ENCODE measurements around the gene YJEFN3. TPM values are rescaled to one million over a fixed set of nuclear protein-coding genes. Genes with fewer than 3 reads are reported as not detected.

The YJEFN3 gene
- polyA plus RNA-seq, 3 donors, result 2.3 TPM; not detected in 2

DNA sequence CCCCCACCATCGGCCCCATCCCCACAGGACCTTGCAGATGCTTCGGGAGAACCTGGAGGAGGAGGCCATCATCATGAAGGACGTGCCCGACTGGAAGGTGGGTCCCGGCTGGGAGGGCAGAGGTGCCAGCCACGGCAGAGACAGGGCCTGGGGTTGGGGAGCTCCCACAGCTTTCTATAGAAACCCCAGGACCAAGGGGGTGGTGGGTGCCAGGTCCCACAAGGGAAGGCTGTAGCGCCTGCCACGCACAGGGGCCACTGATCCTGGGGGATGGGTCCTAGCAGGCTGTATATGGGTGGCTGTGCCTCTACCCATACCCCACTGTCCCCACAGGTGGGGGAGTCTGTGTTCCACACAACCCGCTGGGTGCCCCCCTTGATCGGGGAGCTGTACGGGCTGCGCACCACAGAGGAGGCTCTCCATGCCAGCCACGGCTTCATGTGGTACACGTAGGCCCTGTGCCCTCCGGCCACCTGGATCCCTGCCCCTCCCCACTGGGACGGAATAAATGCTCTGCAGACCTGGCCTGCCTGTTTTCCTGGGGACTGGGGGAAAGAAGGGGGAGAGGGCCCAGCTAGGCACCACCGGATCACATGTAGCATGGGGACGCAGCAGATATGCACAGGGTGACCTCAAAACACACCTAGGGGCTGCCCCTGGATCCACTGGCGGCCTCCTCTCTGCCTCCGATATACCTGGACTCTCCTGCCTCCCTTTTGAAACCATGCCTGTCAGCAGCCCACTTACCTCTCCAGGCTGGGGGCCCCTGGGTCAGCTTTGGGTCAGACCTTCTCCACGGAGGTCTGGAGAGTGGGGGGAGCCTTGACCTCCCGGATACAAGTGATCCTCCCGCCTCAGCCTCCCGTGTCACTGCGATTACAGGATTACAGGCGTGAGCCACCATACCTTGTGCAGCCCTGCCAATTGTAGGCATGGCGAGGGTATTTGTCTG lies 761 bp upstream of the YJEFN3 start:
- H3K4me1 Mint-ChIP-seq, result peaks cover 3% of the 10 kb centered on the region
- no peaks in the 10 kb centered on the region for H3K27me3 ChIP-seq (ENCODE audit: control insufficient read depth in 2 of 2, insufficient read depth in 2 of 2, low read length in 2 of 2)
- no peak for DNase-seq
- H3K79me2 ChIP-seq (ENCODE audit: insufficient read depth, low read length), result peaks cover 19% of the 10 kb centered on the region
- H3K4me3 Mint-ChIP-seq, result no peak overlapping the region
- intact Hi-C loops (cut with micrococcal nuclease), result no loop called here
- H3K9me3 ChIP-seq (replicated peaks in 1 of 2; ENCODE audit: control insufficient read depth in 1 of 2, insufficient read depth in 1 of 2, low read length in 2 of 2), result no peaks in the 10 kb centered on the region
- no peak overlapping the region for H3K4me3 ChIP-seq (replicated peaks in 1 of 3; ENCODE audit: low read depth in 2 of 3, low read length in 3 of 3)
- peak overlapping the region in 1 of 7 donors; percentile 77 for H3K27ac Mint-ChIP-seq
- peaks cover 1 to 2% (median 2%) of the 10 kb centered on the region in 3 donors for H3K27me3 Mint-ChIP-seq (ENCODE audit: low read depth in 3 of 3)
- no peak overlapping the region for H3K9ac ChIP-seq (ENCODE audit: insufficient read depth, low read length, poor library complexity, severe bottlenecking)
- H3K36me3 ChIP-seq (replicated peaks in 1 of 2; ENCODE audit: control insufficient read depth in 1 of 2, insufficient read depth in 2 of 2, low read length in 2 of 2), result peaks cover 54 to 63% of the 10 kb centered on the region in 2 donors
- no peaks in the 10 kb centered on the region for H3K9me3 Mint-ChIP-seq
- peaks cover 44% of the 10 kb centered on the region for H4K20me1 ChIP-seq (ENCODE audit: insufficient read depth, low read length)
- H3K27ac ChIP-seq (ENCODE audit: low read depth in 1 of 2, low read length in 2 of 2), result no peak overlapping the region
- H3K4me2 ChIP-seq (replicated peaks; ENCODE audit: extremely low read depth, low read length, poor library complexity, severe bottlenecking), result no peak overlapping the region
- WGBS (ENCODE audit: insufficient coverage), result 97% methylated on average over 21 of the region's 27 CpGs
- H3K4me1 ChIP-seq (ENCODE audit: control insufficient read depth in 1 of 2, insufficient read depth in 2 of 2, low read length in 2 of 2), result peaks cover 0 to 3% of the 10 kb centered on the region in 2 donors
- TF ChIP-seq, protein P1, sequence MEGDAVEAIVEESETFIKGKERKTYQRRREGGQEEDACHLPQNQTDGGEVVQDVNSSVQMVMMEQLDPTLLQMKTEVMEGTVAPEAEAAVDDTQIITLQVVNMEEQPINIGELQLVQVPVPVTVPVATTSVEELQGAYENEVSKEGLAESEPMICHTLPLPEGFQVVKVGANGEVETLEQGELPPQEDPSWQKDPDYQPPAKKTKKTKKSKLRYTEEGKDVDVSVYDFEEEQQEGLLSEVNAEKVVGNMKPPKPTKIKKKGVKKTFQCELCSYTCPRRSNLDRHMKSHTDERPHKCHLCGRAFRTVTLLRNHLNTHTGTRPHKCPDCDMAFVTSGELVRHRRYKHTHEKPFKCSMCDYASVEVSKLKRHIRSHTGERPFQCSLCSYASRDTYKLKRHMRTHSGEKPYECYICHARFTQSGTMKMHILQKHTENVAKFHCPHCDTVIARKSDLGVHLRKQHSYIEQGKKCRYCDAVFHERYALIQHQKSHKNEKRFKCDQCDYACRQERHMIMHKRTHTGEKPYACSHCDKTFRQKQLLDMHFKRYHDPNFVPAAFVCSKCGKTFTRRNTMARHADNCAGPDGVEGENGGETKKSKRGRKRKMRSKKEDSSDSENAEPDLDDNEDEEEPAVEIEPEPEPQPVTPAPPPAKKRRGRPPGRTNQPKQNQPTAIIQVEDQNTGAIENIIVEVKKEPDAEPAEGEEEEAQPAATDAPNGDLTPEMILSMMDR (IDR thresholded peaks at IDR 0.05), result no peak
- H2AFZ ChIP-seq (ENCODE audit: insufficient read depth, low read depth, low read length, poor library complexity, severe bottlenecking), result no peak overlapping the region
- H3K36me3 Mint-ChIP-seq, result peaks cover 41 to 74% of the 10 kb centered on the region in 2 donors

DNA sequence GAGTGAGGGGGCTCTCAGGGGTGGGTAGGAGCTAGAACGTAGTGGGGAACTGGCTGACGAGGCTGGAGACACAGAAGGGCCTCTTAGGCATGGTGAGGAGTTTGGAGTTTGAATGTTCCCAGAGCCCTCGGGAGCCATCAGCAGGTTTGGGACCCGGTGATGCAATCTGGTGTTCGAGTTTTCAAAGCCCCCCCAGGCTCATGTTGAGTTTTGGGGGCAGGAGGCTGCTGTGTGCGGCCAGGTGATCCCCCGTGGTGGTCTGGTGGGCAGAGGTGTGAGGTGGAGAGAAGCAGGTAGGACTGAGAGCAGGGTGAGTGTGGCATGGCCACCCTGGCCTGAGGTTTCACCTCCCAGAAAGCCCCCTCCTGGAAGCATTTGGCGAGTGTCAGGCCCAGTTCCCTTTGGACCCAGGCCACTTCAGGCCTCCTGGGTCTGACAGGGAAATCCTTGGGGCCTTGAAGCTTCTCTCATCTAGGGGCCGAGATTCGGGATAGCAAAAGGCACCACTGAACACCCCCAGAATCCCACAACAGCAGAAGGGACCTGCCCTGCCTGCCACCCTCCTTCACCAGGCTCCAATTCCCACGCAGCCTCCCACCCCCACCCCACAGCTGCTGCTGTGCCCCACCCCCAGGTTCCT lies 1.2 kb downstream of the YJEFN3 start:
- Mint-ChIP-seq H3K27me3 (ENCODE audit: low read depth in 3 of 3) (peaks cover 1 to 5% (median 2%) of the 10 kb centered on the region in 3 donors), H3K27ac (peak overlapping the region in 3 of 7 donors; percentile 15 to 57 (median 25)), H3K4me1 (peaks cover 3% of the 10 kb centered on the region), H3K36me3 (peaks cover 34 to 56% of the 10 kb centered on the region in 2 donors), H3K9me3 (no peaks in the 10 kb centered on the region), H3K4me3 (no peak overlapping the region)
- DNase-seq, result no peak
- TF ChIP-seq, protein P1 (IDR thresholded peaks at IDR 0.05), result no peak
- Histone ChIP-seq H3K36me3 (replicated peaks in 1 of 2; ENCODE audit: control insufficient read depth in 1 of 2, insufficient read depth in 2 of 2, low read length in 2 of 2) (peaks cover 39 to 45% of the 10 kb centered on the region in 2 donors), H3K9me3 (replicated peaks in 1 of 2; ENCODE audit: control insufficient read depth in 1 of 2, insufficient read depth in 1 of 2, low read length in 2 of 2) (no peaks in the 10 kb centered on the region), H3K4me3 (replicated peaks in 1 of 3; ENCODE audit: low read depth in 2 of 3, low read length in 3 of 3) (no peak overlapping the region), H4K20me1 (ENCODE audit: insufficient read depth, low read length) (peaks cover 25% of the 10 kb centered on the region), H2AFZ (ENCODE audit: insufficient read depth, low read depth, low read length, poor library complexity, severe bottlenecking) (no peak overlapping the region), H3K27me3 (ENCODE audit: control insufficient read depth in 2 of 2, insufficient read depth in 2 of 2, low read length in 2 of 2) (no peaks in the 10 kb centered on the region), H3K4me2 (replicated peaks; ENCODE audit: extremely low read depth, low read length, poor library complexity, severe bottlenecking) (no peak overlapping the region), H3K27ac (ENCODE audit: low read depth in 1 of 2, low read length in 2 of 2) (no peak overlapping the region), H3K79me2 (ENCODE audit: insufficient read depth, low read length) (peaks cover 1% of the 10 kb centered on the region), H3K9ac (ENCODE audit: insufficient read depth, low read length, poor library complexity, severe bottlenecking) (no peak overlapping the region), H3K4me1 (ENCODE audit: control insufficient read depth in 1 of 2, insufficient read depth in 2 of 2, low read length in 2 of 2) (peaks cover 0 to 3% of the 10 kb centered on the region in 2 donors)
- WGBS (ENCODE audit: insufficient coverage), result 88% methylated on average over 11 of the region's 11 CpGs
- intact Hi-C loops (cut with micrococcal nuclease), result loop anchor here in 1 of 2 donors (5.0 to 10.0 kb wide), 2 partner anchors 245 to 427 kb away; no protein-coding TSS in a partner anchor
